SK-N-SH (cell line): Measurements from ENCODE around the gene KIR2DL4.
"Not testable (repeated sequence)": the region's sequence is repeated elsewhere in the genome, so short reads cannot be mapped to it uniquely, and the experiment has no call there.

Source experiments
- CTCF ChIP-seq: fragments of 200-600 bp; sonication (generic); IDR thresholded peaks from 2 replicates; pipeline ENCODE4 v1.6.1; 2017; ENCODE audit warnings: antibody characterized with exemption, mild to moderate bottlenecking, moderate library complexity
- POLR2AphosphoS5 ChIP-seq: IDR thresholded peaks from 2 replicates; pipeline ENCODE4 v1.6.1; 2012; ENCODE audit warnings: low read depth, low read length
- SIN3A ChIP-seq: IDR thresholded peaks from 2 replicates; pipeline ENCODE4 v1.6.1; 2012; ENCODE audit warnings: low read depth, mild to moderate bottlenecking, low read length, moderate library complexity, borderline replicate concordance
- SMC3 ChIP-seq: IDR thresholded peaks from 2 replicates; pipeline ENCODE4 v1.6.1; 2012; ENCODE audit warnings: low read depth, low read length, improper control_type of control experiment
- TF ChIP-seq, protein P1 (sequence below): IDR thresholded peaks from 2 replicates; pipeline ENCODE4 v1.6.1; 2012; ENCODE audit warnings: mild to moderate bottlenecking, low read depth, low read length, moderate library complexity

DNA sequence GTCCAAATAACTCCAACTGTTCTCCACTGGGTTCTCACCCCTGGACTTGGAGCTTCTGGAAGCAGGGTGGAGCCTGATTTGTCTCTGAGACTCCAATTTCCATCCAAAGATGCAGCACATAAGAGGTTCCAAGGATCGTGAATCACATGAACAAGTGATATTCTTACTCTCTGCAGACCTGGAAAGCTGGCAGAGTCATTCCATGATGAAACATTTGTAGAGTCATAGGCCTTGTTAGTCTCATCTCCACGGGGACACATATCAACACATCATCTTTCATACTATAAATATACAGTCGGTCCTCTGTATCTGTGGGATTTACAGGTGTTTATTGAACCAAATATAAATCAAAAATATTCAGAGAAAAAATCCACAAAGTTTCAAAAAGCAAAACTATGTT, 11.2 kb downstream of the KIR2DL4 start:
- TF ChIP-seq CTCF, SMC3, POLR2AphosphoS5, SIN3A: not testable (repeated sequence)
- TF ChIP-seq, protein P1, sequence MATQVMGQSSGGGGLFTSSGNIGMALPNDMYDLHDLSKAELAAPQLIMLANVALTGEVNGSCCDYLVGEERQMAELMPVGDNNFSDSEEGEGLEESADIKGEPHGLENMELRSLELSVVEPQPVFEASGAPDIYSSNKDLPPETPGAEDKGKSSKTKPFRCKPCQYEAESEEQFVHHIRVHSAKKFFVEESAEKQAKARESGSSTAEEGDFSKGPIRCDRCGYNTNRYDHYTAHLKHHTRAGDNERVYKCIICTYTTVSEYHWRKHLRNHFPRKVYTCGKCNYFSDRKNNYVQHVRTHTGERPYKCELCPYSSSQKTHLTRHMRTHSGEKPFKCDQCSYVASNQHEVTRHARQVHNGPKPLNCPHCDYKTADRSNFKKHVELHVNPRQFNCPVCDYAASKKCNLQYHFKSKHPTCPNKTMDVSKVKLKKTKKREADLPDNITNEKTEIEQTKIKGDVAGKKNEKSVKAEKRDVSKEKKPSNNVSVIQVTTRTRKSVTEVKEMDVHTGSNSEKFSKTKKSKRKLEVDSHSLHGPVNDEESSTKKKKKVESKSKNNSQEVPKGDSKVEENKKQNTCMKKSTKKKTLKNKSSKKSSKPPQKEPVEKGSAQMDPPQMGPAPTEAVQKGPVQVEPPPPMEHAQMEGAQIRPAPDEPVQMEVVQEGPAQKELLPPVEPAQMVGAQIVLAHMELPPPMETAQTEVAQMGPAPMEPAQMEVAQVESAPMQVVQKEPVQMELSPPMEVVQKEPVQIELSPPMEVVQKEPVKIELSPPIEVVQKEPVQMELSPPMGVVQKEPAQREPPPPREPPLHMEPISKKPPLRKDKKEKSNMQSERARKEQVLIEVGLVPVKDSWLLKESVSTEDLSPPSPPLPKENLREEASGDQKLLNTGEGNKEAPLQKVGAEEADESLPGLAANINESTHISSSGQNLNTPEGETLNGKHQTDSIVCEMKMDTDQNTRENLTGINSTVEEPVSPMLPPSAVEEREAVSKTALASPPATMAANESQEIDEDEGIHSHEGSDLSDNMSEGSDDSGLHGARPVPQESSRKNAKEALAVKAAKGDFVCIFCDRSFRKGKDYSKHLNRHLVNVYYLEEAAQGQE: not testable (repeated sequence)
